H9 (cell line): ENCODE results near the gene DGKD. TPM values are rescaled to one million over a fixed set of nuclear protein-coding genes. Genes with fewer than 3 reads are reported as not detected.

Experiments
- DNase-seq: peaks from one replicate; pipeline ENCODE4 v3.0.0-alpha.2; 2017
- H2AFZ ChIP-seq: one replicate; pipeline ENCODE4 v1.6.1; 2013; ENCODE audit warnings: mild to moderate bottlenecking, low read length, control low read depth, moderate library complexity
- H2AK5ac ChIP-seq: 2 replicates; pipeline ENCODE4 v1.6.1; 2013; ENCODE audit warnings: low read length, control low read depth, mixed read lengths; ENCODE audit not compliant: insufficient read length
- H2BK120ac ChIP-seq: one replicate; pipeline ENCODE4 v1.6.1; 2013; ENCODE audit warnings: low read depth, mild to moderate bottlenecking, low read length, control low read depth, inconsistent platforms; ENCODE audit not compliant: poor library complexity, severe bottlenecking
- H2BK12ac ChIP-seq: 2 replicates; pipeline ENCODE4 v1.6.1; 2013; ENCODE audit warnings: low read length, control low read depth, mixed read lengths, low read depth; ENCODE audit not compliant: insufficient read length
- H2BK15ac ChIP-seq: 2 replicates; pipeline ENCODE4 v1.6.1; 2013; ENCODE audit warnings: low read depth, low read length, control low read depth
- H2BK20ac ChIP-seq: one replicate; pipeline ENCODE4 v1.6.1; 2013; ENCODE audit warnings: low read depth, mild to moderate bottlenecking, low read length, control low read depth, inconsistent platforms; ENCODE audit not compliant: poor library complexity, severe bottlenecking
- H2BK5ac ChIP-seq: 2 replicates; pipeline ENCODE4 v1.6.1; 2013; ENCODE audit warnings: low read length, control low read depth, mixed read lengths; ENCODE audit not compliant: insufficient read length
- H3K14ac ChIP-seq: 2 replicates; pipeline ENCODE4 v1.6.1; 2013; ENCODE audit warnings: low read length, control low read depth; ENCODE audit not compliant: insufficient read depth
- H3K18ac ChIP-seq: 2 replicates; pipeline ENCODE4 v1.6.1; 2013; ENCODE audit warnings: low read depth, mild to moderate bottlenecking, mixed read lengths, low read length, control low read depth; ENCODE audit not compliant: insufficient read length
- H3K23ac ChIP-seq: 2 replicates; pipeline ENCODE4 v1.6.1; 2013; ENCODE audit warnings: low read length, control low read depth, mixed read lengths, low read depth; ENCODE audit not compliant: insufficient read length
- H3K23me2 ChIP-seq: 2 replicates; pipeline ENCODE4 v1.6.1; 2013; ENCODE audit warnings: low read depth, mild to moderate bottlenecking, mixed read lengths, low read length, control low read depth; ENCODE audit not compliant: insufficient read length, poor library complexity, severe bottlenecking
- H3K27ac ChIP-seq: 2 replicates; pipeline ENCODE4 v1.5.1; 2013; ENCODE audit warnings: low read length, control low read depth, mixed read lengths, low read depth; ENCODE audit not compliant: insufficient read length
- H3K27me3 ChIP-seq: 2 replicates; pipeline ENCODE4 v1.6.1; 2013; ENCODE audit warnings: low read length, control low read depth, inconsistent platforms; ENCODE audit not compliant: insufficient read depth
- H3K4ac ChIP-seq: 2 replicates; pipeline ENCODE4 v1.6.1; 2013; ENCODE audit warnings: low read depth, mild to moderate bottlenecking, control low read depth, inconsistent platforms, low read length, moderate library complexity
- H3K4me1 ChIP-seq: 2 replicates; pipeline ENCODE4 v1.6.1; 2013; ENCODE audit warnings: low read length, control low read depth, inconsistent platforms; ENCODE audit not compliant: insufficient read depth
- H3K4me2 ChIP-seq: 2 replicates; pipeline ENCODE4 v1.6.1; 2013; ENCODE audit warnings: low read length, control low read depth, mixed read lengths; ENCODE audit not compliant: insufficient read length, insufficient read depth
- H3K56ac ChIP-seq: 2 replicates; pipeline ENCODE4 v1.6.1; 2013; ENCODE audit warnings: low read depth, mild to moderate bottlenecking, mixed read lengths, low read length, control low read depth; ENCODE audit not compliant: insufficient read length
- H3K79me1 ChIP-seq: 2 replicates; pipeline ENCODE4 v1.6.1; 2013; ENCODE audit warnings: low read depth, mild to moderate bottlenecking, moderate library complexity, low read length, control low read depth, inconsistent platforms; ENCODE audit not compliant: insufficient read depth, poor library complexity, severe bottlenecking
- H3K79me2 ChIP-seq: 2 replicates; pipeline ENCODE4 v1.6.1; 2013; ENCODE audit warnings: low read length, control low read depth, inconsistent platforms; ENCODE audit not compliant: insufficient read depth
- H3K9ac ChIP-seq: 2 replicates; pipeline ENCODE4 v1.6.1; 2013; ENCODE audit warnings: low read length, control low read depth, mixed read lengths; ENCODE audit not compliant: insufficient read length; ENCODE audit errors: extremely low read depth
- H3K9me3 ChIP-seq: one replicate; pipeline ENCODE4 v1.6.1; 2013; ENCODE audit warnings: low read depth, low read length, inconsistent platforms; ENCODE audit not compliant: control insufficient read depth
- H3T11ph ChIP-seq: one replicate; pipeline ENCODE4 v1.6.1; 2013; ENCODE audit warnings: mild to moderate bottlenecking, low read length, control low read depth, inconsistent platforms
- H4K20me1 ChIP-seq: one replicate; pipeline ENCODE4 v1.6.1; 2013; ENCODE audit not compliant: control insufficient read depth, insufficient read length, insufficient read depth
- H4K5ac ChIP-seq: 2 replicates; pipeline ENCODE4 v1.6.1; 2013; ENCODE audit warnings: low read depth, mild to moderate bottlenecking, mixed read lengths, low read length, control low read depth; ENCODE audit not compliant: insufficient read length
- H4K8ac ChIP-seq: replicated peaks from 2 replicates; pipeline ENCODE4 v1.6.1; 2013; ENCODE audit warnings: low read length, control low read depth, mixed read lengths, low read depth; ENCODE audit not compliant: insufficient read length
- H4K91ac ChIP-seq: 2 replicates; pipeline ENCODE4 v1.6.1; 2013; ENCODE audit warnings: low read depth, mild to moderate bottlenecking, moderate library complexity, mixed read lengths, low read length, control low read depth; ENCODE audit not compliant: insufficient read length
- H3K27ac Mint-ChIP-seq, 3 experiments: 2 replicates in 2 of 3; 3 replicates in 1 of 3; pipeline ENCODE4 v1.8.0; 2020 to 2021; ENCODE audit warnings: mixed read lengths in 3 of 3, mild to moderate bottlenecking in 1 of 3, moderate library complexity in 1 of 3
- H3K27me3 Mint-ChIP-seq: 2 replicates; pipeline ENCODE4 v1.8.0; 2021; ENCODE audit warnings: low read depth, mild to moderate bottlenecking, moderate library complexity, mixed read lengths
- H3K36me3 Mint-ChIP-seq, 3 experiments: 2 replicates in 2 of 3; 3 replicates in 1 of 3; pipeline ENCODE4 v1.8.0; 2020 to 2021; ENCODE audit warnings: low read depth in 3 of 3, mixed read lengths in 3 of 3; ENCODE audit not compliant: insufficient read depth in 1 of 3
- H3K4me1 Mint-ChIP-seq, 2 experiments: 2 replicates each; pipeline ENCODE4 v1.8.0; 2020; ENCODE audit warnings: mixed read lengths in 2 of 2
- H3K4me3 Mint-ChIP-seq, 2 experiments: 2 replicates in 1 of 2; 3 replicates in 1 of 2; pipeline ENCODE4 v1.8.0; 2020 to 2021; ENCODE audit warnings: mild to moderate bottlenecking in 2 of 2, mixed read lengths in 2 of 2, moderate library complexity in 1 of 2
- H3K9me3 Mint-ChIP-seq, 2 experiments: 2 replicates in 1 of 2; 3 replicates in 1 of 2; pipeline ENCODE4 v1.8.0; 2020; ENCODE audit warnings: mild to moderate bottlenecking in 2 of 2, mixed read lengths in 2 of 2, moderate library complexity in 1 of 2
- WGBS: extraction: QIAGEN DNeasy Blood & Tissue Kit; methylation state at CpG from one replicate; pipeline ENCODE4 v1.1.7; 2013; ENCODE audit warnings: missing lambda C conversion rate, low lambda C conversion rate, mixed read lengths; ENCODE audit not compliant: insufficient read length; ENCODE audit errors: extremely low coverage; 5-methylcytosine and 5-hydroxymethylcytosine counted together
- total RNA-seq: library from RNA; stranded (reverse); gene quantifications from 2 replicates; pipeline ENCODE4 v1.2.1, GENCODE V29; 2021
- TF ChIP-seq, protein P1 (sequence below): fragments of 200-600 bp; sonication (generic); conservative IDR thresholded peaks from 3 replicates; pipeline ENCODE4 v1.8.0; 2021; ENCODE audit warnings: antibody characterized with exemption, mild to moderate bottlenecking

Gene DGKD
- total RNA-seq, 1 experiment from 2014 or later, result 20.7 TPM

DNA sequence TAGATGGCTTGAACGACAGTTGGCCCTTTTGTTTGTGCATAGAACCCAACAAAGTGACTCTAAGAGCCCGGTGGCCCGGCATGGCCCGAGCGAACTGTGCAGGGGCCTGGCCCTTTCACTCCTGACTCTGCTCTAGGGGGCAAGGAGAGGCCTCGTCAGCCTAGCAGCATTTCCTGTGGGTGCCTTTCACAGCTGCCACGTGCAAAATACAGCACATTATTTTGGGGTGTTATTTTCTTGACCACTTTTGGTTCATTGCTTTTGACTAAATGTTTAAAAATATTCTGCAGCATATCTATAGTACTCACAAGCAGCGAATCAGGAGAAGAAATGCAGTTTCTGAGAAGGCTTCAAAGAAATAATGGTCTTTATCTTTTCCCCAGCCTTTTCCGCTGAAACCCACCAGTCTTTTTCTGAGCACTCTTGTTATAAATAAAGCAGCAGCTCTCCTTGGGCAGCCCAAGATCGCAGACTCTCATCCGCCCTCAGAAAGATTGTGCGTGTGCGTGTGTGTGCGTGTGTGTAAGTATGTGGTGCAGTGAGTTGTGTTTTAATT is 31.3 kb downstream of the DGKD start:
- no peak overlapping the region for H2AK5ac ChIP-seq
- peak overlapping the region in 2 of 3 experiments; percentile 54 to 57; a peak in 3 of 7 replicates for H3K27ac Mint-ChIP-seq

More for the DNA sequence above, 31.3 kb downstream of the DGKD start:
- Histone ChIP-seq H3K79me1 (no peaks in the 10 kb centered on the region), H3K27ac (no peak overlapping the region), H3K4me1 (no peaks in the 10 kb centered on the region), H3K23me2 (no peaks in the 10 kb centered on the region), H3K79me2 (peaks cover 3% of the 10 kb centered on the region; the same call in 1 of the 2 replicates), H3T11ph (no peak overlapping the region), H4K20me1 (no peaks in the 10 kb centered on the region), H2BK5ac (no peak overlapping the region), H3K18ac (no peak overlapping the region), H3K23ac (no peak overlapping the region), H4K5ac (no peak overlapping the region), H2AFZ (no peak overlapping the region), H2BK120ac (no peak overlapping the region), H3K56ac (no peak overlapping the region), H3K14ac (no peak overlapping the region), H3K4ac (no peak overlapping the region), H2BK15ac (no peak overlapping the region), H2BK12ac (no peak overlapping the region), H3K9ac (no peak overlapping the region), H3K27me3 (no peaks in the 10 kb centered on the region), H3K4me2 (no peak overlapping the region), H4K8ac (no peak overlapping the region), H2BK20ac (no peak overlapping the region), H4K91ac (no peak overlapping the region), H3K9me3 (no peaks in the 10 kb centered on the region)
- Mint-ChIP-seq H3K36me3 (peaks cover 0 to 6% (median 6%) of the 10 kb centered on the region in 3 experiments; a peak in 4 of 7 replicates), H3K4me3 (no peak overlapping the region), H3K4me1 (peaks cover 9 to 18% of the 10 kb centered on the region in 2 experiments), H3K9me3 (no peaks in the 10 kb centered on the region), H3K27me3 (no peaks in the 10 kb centered on the region)
- TF ChIP-seq, protein P1, sequence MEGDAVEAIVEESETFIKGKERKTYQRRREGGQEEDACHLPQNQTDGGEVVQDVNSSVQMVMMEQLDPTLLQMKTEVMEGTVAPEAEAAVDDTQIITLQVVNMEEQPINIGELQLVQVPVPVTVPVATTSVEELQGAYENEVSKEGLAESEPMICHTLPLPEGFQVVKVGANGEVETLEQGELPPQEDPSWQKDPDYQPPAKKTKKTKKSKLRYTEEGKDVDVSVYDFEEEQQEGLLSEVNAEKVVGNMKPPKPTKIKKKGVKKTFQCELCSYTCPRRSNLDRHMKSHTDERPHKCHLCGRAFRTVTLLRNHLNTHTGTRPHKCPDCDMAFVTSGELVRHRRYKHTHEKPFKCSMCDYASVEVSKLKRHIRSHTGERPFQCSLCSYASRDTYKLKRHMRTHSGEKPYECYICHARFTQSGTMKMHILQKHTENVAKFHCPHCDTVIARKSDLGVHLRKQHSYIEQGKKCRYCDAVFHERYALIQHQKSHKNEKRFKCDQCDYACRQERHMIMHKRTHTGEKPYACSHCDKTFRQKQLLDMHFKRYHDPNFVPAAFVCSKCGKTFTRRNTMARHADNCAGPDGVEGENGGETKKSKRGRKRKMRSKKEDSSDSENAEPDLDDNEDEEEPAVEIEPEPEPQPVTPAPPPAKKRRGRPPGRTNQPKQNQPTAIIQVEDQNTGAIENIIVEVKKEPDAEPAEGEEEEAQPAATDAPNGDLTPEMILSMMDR, result no peak
- no peak for DNase-seq
- no CpG with 5 or more reads among the region's 14 CpGs for WGBS
